HG02884 (cell line): Measurements from ENCODE around the gene CAMSAP2.
"Not testable (repeated sequence)": the region's sequence is repeated elsewhere in the genome, so short reads cannot be mapped to it uniquely, and the experiment has no call there.

ENCODE experiments used
- ATAC-seq: cut with Tn5 transposase; IDR thresholded peaks from one replicate; pipeline ENCODE4 v1.9.1; 2021; ENCODE audit warnings: mild to moderate bottlenecking, moderate library complexity; ENCODE audit not compliant: unreplicated experiment

CAMSAP2 gene

GRCh38 chr1:200737647-200738291, 924 bp upstream of the CAMSAP2 start:
- no peak for ATAC-seq

- peak; percentile 52 for ATAC-seq
These were observed 407 bp downstream of the CAMSAP2 start for GRCh38 chr1:200738949-200739651.

GRCh38 chr1:200739702-200740570, 1.2 kb downstream of the CAMSAP2 start:
- ATAC-seq, result peak; percentile 17

GRCh38 chr1:200740571-200741208, 2.0 kb downstream of the CAMSAP2 start:
- no peak for ATAC-seq

GRCh38 chr1:200741551-200742207, 3.0 kb downstream of the CAMSAP2 start:
- no peak for ATAC-seq

- ATAC-seq, result no peak
These were observed 5.5 kb downstream of the CAMSAP2 start for GRCh38 chr1:200744143-200744542.

- ATAC-seq, result no peak
These were observed 10.4 kb downstream of the CAMSAP2 start for GRCh38 chr1:200749090-200749489.

GRCh38 chr1:200750749-200751148, 12.1 kb downstream of the CAMSAP2 start:
- ATAC-seq, result not testable (repeated sequence)

- ATAC-seq, result peak; percentile 94
These were observed 13.0 kb downstream of the CAMSAP2 start for GRCh38 chr1:200751717-200752116.

GRCh38 chr1:200753650-200754198, 15.0 kb downstream of the CAMSAP2 start:
- ATAC-seq, result no peak

- no peak for ATAC-seq
These were observed 16.8 kb downstream of the CAMSAP2 start for GRCh38 chr1:200755456-200755855.

GRCh38 chr1:200762089-200762488, 23.4 kb downstream of the CAMSAP2 start:
- no peak for ATAC-seq

GRCh38 chr1:200767321-200767720, 28.6 kb downstream of the CAMSAP2 start:
- ATAC-seq, result no peak

- ATAC-seq, result no peak
These were observed 33.2 kb downstream of the CAMSAP2 start for GRCh38 chr1:200771625-200772555.

GRCh38 chr1:200774311-200774710, 35.6 kb downstream of the CAMSAP2 start:
- no peak for ATAC-seq

GRCh38 chr1:200774735-200775444, 36.2 kb downstream of the CAMSAP2 start:
- no peak for ATAC-seq

- ATAC-seq, result no peak
These were observed 37.2 kb downstream of the CAMSAP2 start for GRCh38 chr1:200775850-200776249.

- ATAC-seq, result no peak
These were observed 38.3 kb downstream of the CAMSAP2 start for GRCh38 chr1:200776949-200777348.

GRCh38 chr1:200778766-200779165, 40.1 kb downstream of the CAMSAP2 start:
- ATAC-seq, result no peak
